ENCODE results near the gene CACNB2.

DNA sequence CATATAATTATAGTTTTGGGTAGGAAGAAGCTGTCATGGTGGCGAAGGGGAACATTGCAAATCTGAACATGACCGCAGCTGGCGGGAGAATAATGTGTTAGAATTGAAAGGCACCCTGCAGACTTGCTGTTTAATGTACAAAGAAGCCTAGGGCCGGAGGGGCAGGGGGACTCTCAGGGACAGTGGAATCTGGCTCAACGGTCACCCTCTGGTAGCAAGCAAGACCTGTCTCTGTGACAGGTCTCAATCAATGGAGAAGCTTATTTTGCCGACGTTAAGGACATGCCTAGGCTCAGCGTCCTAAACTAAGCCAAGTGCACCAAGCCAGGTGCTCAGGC lies 333.9 kb downstream of the CACNB2 start:
- TF ChIP-seq, protein P1, sequence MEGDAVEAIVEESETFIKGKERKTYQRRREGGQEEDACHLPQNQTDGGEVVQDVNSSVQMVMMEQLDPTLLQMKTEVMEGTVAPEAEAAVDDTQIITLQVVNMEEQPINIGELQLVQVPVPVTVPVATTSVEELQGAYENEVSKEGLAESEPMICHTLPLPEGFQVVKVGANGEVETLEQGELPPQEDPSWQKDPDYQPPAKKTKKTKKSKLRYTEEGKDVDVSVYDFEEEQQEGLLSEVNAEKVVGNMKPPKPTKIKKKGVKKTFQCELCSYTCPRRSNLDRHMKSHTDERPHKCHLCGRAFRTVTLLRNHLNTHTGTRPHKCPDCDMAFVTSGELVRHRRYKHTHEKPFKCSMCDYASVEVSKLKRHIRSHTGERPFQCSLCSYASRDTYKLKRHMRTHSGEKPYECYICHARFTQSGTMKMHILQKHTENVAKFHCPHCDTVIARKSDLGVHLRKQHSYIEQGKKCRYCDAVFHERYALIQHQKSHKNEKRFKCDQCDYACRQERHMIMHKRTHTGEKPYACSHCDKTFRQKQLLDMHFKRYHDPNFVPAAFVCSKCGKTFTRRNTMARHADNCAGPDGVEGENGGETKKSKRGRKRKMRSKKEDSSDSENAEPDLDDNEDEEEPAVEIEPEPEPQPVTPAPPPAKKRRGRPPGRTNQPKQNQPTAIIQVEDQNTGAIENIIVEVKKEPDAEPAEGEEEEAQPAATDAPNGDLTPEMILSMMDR (IDR thresholded peaks at IDR 0.05) = no peak
- TF ChIP-seq EP300 (IDR thresholded peaks at IDR 0.05) = no peak
- TF ChIP-seq POLR2A (IDR thresholded peaks at IDR 0.05) = no peak

All from tibial nerve (tissue), 4 donors.